Measurements from ENCODE around the gene SUSD3.

Gene SUSD3

GRCh38 chr9:93085676-93086075 is 27.2 kb downstream of the SUSD3 start:
- no peak overlapping the region for H3K4me3 ChIP-seq (ENCODE audit: low read depth, low read length)
- no peak for TF ChIP-seq CTCF (IDR thresholded peaks at IDR 0.05; ENCODE audit: low read depth, low read length)

GRCh38 chr9:93086447-93087224 is 28.1 kb downstream of the SUSD3 start:
- TF ChIP-seq CTCF (IDR thresholded peaks at IDR 0.05; ENCODE audit: low read depth, low read length) = no peak
- no peak overlapping the region for H3K4me3 ChIP-seq (ENCODE audit: low read depth, low read length)

GRCh38 chr9:93087971-93088655 is 29.6 kb downstream of the SUSD3 start:
- H3K4me3 ChIP-seq (ENCODE audit: low read depth, low read length) = no peak overlapping the region
- TF ChIP-seq CTCF (IDR thresholded peaks at IDR 0.05; ENCODE audit: low read depth, low read length) = no peak

GRCh38 chr9:93088656-93089015 is 30.1 kb downstream of the SUSD3 start:
- no peak overlapping the region for H3K4me3 ChIP-seq (ENCODE audit: low read depth, low read length)
- TF ChIP-seq CTCF (IDR thresholded peaks at IDR 0.05; ENCODE audit: low read depth, low read length) = no peak

- no peak overlapping the region for H3K4me3 ChIP-seq (ENCODE audit: low read depth, low read length)
- TF ChIP-seq CTCF (IDR thresholded peaks at IDR 0.05; ENCODE audit: low read depth, low read length) = no peak
Measured at GRCh38 chr9:93089024-93089423, 30.5 kb downstream of the SUSD3 start.

- TF ChIP-seq CTCF (IDR thresholded peaks at IDR 0.05; ENCODE audit: low read depth, low read length) = no peak
- no peak overlapping the region for H3K4me3 ChIP-seq (ENCODE audit: low read depth, low read length)
Measured at GRCh38 chr9:93089481-93089991, 31.0 kb downstream of the SUSD3 start.

- H3K4me3 ChIP-seq (ENCODE audit: low read depth, low read length) = no peak overlapping the region
- TF ChIP-seq CTCF (IDR thresholded peaks at IDR 0.05; ENCODE audit: low read depth, low read length) = no peak
Measured at GRCh38 chr9:93090091-93090655, 31.7 kb downstream of the SUSD3 start.
